HG03565 (cell line): ENCODE data around the gene NLRC3.

Experiments
- ATAC-seq: cut with Tn5 transposase; IDR thresholded peaks from one replicate; pipeline ENCODE4 v1.9.1; 2021; ENCODE audit warnings: mild to moderate bottlenecking, moderate library complexity; ENCODE audit not compliant: unreplicated experiment

NLRC3 gene

GRCh38 chr16:3599121-3599520 is 21.9 kb upstream of the NLRC3 start:
- ATAC-seq, result no peak

- ATAC-seq, result no peak
These were observed 21.0 kb upstream of the NLRC3 start for GRCh38 chr16:3598236-3598635.

GRCh38 chr16:3597676-3598075 is 20.5 kb upstream of the NLRC3 start:
- no peak for ATAC-seq

- no peak for ATAC-seq
These were observed 20.0 kb upstream of the NLRC3 start for GRCh38 chr16:3597226-3597625.

- ATAC-seq, result no peak
These were observed 19.1 kb upstream of the NLRC3 start for GRCh38 chr16:3596101-3596861.

GRCh38 chr16:3595521-3596021 is 18.4 kb upstream of the NLRC3 start:
- ATAC-seq, result no peak

- ATAC-seq, result no peak
These were observed 17.9 kb upstream of the NLRC3 start for GRCh38 chr16:3595110-3595486.

GRCh38 chr16:3594316-3595109 is 17.3 kb upstream of the NLRC3 start:
- no peak for ATAC-seq

GRCh38 chr16:3592559-3592958 is 15.4 kb upstream of the NLRC3 start:
- ATAC-seq, result no peak

GRCh38 chr16:3591991-3592390 is 14.8 kb upstream of the NLRC3 start:
- no peak for ATAC-seq

- no peak for ATAC-seq
These were observed 14.2 kb upstream of the NLRC3 start for GRCh38 chr16:3591436-3591803.

- ATAC-seq, result no peak
These were observed 13.7 kb upstream of the NLRC3 start for GRCh38 chr16:3590736-3591435.

GRCh38 chr16:3589991-3590701 is 12.9 kb upstream of the NLRC3 start:
- ATAC-seq, result no peak

- ATAC-seq, result no peak
These were observed 12.3 kb upstream of the NLRC3 start for GRCh38 chr16:3589441-3589921.

- no peak for ATAC-seq
These were observed 11.8 kb upstream of the NLRC3 start for GRCh38 chr16:3589001-3589400.

- ATAC-seq, result no peak
These were observed 10.4 kb upstream of the NLRC3 start for GRCh38 chr16:3587547-3588110.

- no peak for ATAC-seq
These were observed 7.2 kb upstream of the NLRC3 start for GRCh38 chr16:3584412-3584811.

- no peak for ATAC-seq
These were observed 6.3 kb upstream of the NLRC3 start for GRCh38 chr16:3583303-3584038.

GRCh38 chr16:3582276-3583165 is 5.3 kb upstream of the NLRC3 start:
- ATAC-seq, result no peak
